ENCODE results near the gene NKX2-1. TPM values are rescaled to one million over a fixed set of nuclear protein-coding genes. Genes with fewer than 3 reads are reported as not detected.

The NKX2-1 gene
- total RNA-seq, 1 experiment from 2014 or later: not detected

- Histone ChIP-seq H4K8ac (replicated peaks; ENCODE audit: insufficient read length, low read depth, low read length) (no peak overlapping the region), H2BK15ac (ENCODE audit: low read depth, low read length) (no peak overlapping the region), H4K91ac (ENCODE audit: insufficient read length, low read depth, low read length) (no peak overlapping the region), H3K23me2 (ENCODE audit: insufficient read length, low read depth, low read length, poor library complexity, severe bottlenecking) (no peaks in the 10 kb centered on the region), H3K4me2 (ENCODE audit: insufficient read depth, insufficient read length, low read length) (peak overlapping the region; percentile 31), H3K4me1 (ENCODE audit: insufficient read depth, low read length) (no peaks in the 10 kb centered on the region), H3K56ac (ENCODE audit: insufficient read length, low read depth, low read length) (no peak overlapping the region), H3K9ac (ENCODE audit: extremely low read depth, insufficient read length, low read length) (no peak overlapping the region), H2BK5ac (ENCODE audit: insufficient read length, low read length) (no peak overlapping the region), H3K79me2 (ENCODE audit: insufficient read depth, low read length) (no peaks in the 10 kb centered on the region), H3K14ac (ENCODE audit: insufficient read depth, low read length) (no peak overlapping the region), H3K27ac (ENCODE audit: insufficient read length, low read depth, low read length) (no peak overlapping the region), H3K23ac (ENCODE audit: insufficient read length, low read depth, low read length) (no peak overlapping the region), H2BK20ac (ENCODE audit: low read depth, low read length, poor library complexity, severe bottlenecking) (no peak overlapping the region), H3K4ac (ENCODE audit: low read depth, low read length) (no peak overlapping the region), H3K18ac (ENCODE audit: insufficient read length, low read depth, low read length) (no peak overlapping the region), H3K9me3 (ENCODE audit: control insufficient read depth, low read depth, low read length) (no peaks in the 10 kb centered on the region), H4K5ac (ENCODE audit: insufficient read length, low read depth, low read length) (no peak overlapping the region), H2AK5ac (ENCODE audit: insufficient read length, low read length) (no peak overlapping the region), H3T11ph (ENCODE audit: low read length) (no peak overlapping the region), H3K27me3 (ENCODE audit: insufficient read depth, low read length) (peaks cover 91% of the 10 kb centered on the region), H4K20me1 (ENCODE audit: control insufficient read depth, insufficient read depth, insufficient read length) (no peaks in the 10 kb centered on the region), H2AFZ (ENCODE audit: low read length) (no peak overlapping the region), H2BK120ac (ENCODE audit: low read depth, low read length, poor library complexity, severe bottlenecking) (no peak overlapping the region), H3K79me1 (ENCODE audit: insufficient read depth, low read depth, low read length, poor library complexity, severe bottlenecking) (no peaks in the 10 kb centered on the region), H2BK12ac (ENCODE audit: insufficient read length, low read depth, low read length) (no peak overlapping the region)
- peaks cover 97% of the 10 kb centered on the region for H3K27me3 Mint-ChIP-seq (ENCODE audit: low read depth)
- TF ChIP-seq, protein P1, sequence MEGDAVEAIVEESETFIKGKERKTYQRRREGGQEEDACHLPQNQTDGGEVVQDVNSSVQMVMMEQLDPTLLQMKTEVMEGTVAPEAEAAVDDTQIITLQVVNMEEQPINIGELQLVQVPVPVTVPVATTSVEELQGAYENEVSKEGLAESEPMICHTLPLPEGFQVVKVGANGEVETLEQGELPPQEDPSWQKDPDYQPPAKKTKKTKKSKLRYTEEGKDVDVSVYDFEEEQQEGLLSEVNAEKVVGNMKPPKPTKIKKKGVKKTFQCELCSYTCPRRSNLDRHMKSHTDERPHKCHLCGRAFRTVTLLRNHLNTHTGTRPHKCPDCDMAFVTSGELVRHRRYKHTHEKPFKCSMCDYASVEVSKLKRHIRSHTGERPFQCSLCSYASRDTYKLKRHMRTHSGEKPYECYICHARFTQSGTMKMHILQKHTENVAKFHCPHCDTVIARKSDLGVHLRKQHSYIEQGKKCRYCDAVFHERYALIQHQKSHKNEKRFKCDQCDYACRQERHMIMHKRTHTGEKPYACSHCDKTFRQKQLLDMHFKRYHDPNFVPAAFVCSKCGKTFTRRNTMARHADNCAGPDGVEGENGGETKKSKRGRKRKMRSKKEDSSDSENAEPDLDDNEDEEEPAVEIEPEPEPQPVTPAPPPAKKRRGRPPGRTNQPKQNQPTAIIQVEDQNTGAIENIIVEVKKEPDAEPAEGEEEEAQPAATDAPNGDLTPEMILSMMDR (conservative IDR thresholded peaks at IDR 0.05): no peak
- no peaks in the 10 kb centered on the region; a peak in 2 of 7 replicates for H3K36me3 Mint-ChIP-seq (ENCODE audit: insufficient read depth in 1 of 3, low read depth in 3 of 3)
- DNase-seq: no peak
- H3K4me3 Mint-ChIP-seq: peak overlapping the region in 1 of 2 experiments; percentile 73; a peak in 2 of 5 replicates
- peaks cover 6 to 16% of the 10 kb centered on the region in 2 experiments; a peak in 4 of 5 replicates for H3K9me3 Mint-ChIP-seq
- H3K27ac Mint-ChIP-seq: no peak overlapping the region
- WGBS (ENCODE audit: extremely low coverage, insufficient read length, low lambda C conversion rate): no CpG with 5 or more reads among the region's 28 CpGs
- H3K4me1 Mint-ChIP-seq: peaks cover 26 to 59% of the 10 kb centered on the region in 2 experiments
Measured at GRCh38 chr14:36507847-36508417, 12.1 kb downstream of the NKX2-1 start.
